Skeletal muscle cell (primary cell): ENCODE measurements around the gene FEM1C.

ENCODE experiments used
- DNase-seq: peaks from one replicate; pipeline ENCODE4 v3.0.0-alpha.2; 2010; ENCODE audit warnings: low read depth
- H3K4me3 ChIP-seq: 2 replicates; pipeline ENCODE4 v1.5.1; 2011; ENCODE audit warnings: low read depth, mild to moderate bottlenecking, control low read depth, low read length, moderate library complexity

The FEM1C gene

GRCh38 chr5:115530426-115530825 is 14.1 kb downstream of the FEM1C start:
- no peak overlapping the region for H3K4me3 ChIP-seq
- DNase-seq, result no peak

GRCh38 chr5:115526604-115527003 is 18.0 kb downstream of the FEM1C start:
- H3K4me3 ChIP-seq, result no peak overlapping the region
- DNase-seq, result no peak

GRCh38 chr5:115524199-115524847 is 20.3 kb downstream of the FEM1C start:
- DNase-seq, result no peak
- no peak overlapping the region for H3K4me3 ChIP-seq

DNA sequence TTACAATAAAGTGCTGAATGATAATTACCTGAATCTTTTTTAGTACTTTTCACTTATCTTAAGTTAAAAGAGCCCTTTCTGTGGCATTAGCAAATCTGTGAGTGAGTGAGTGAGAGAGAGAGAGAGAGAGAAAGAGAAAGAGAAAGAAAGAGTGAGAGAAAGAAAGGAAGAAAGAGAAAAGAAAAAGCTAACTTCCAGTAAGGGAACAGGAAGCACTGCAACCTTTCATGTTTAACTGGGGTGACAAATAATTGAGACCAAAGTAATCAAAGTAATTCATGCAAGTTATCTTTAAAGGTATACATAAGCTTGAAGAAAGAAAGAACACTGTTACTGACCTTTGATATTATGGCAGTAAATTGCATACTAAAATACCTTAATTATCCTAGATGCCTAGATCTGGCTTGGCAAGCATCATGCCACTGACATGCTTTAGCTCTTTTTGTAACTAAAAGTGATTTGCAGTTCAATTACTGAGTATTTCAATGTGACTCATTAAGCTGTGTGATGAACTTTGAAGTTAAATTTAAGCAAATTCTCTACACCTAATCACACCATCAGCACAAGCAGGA is 21.7 kb downstream of the FEM1C start:
- H3K4me3 ChIP-seq, result no peak overlapping the region
- DNase-seq, result no peak

GRCh38 chr5:115520191-115520590 is 24.4 kb downstream of the FEM1C start:
- no peak for DNase-seq
- H3K4me3 ChIP-seq, result no peak overlapping the region

- DNase-seq, result no peak
- no peak overlapping the region for H3K4me3 ChIP-seq
These were observed 28.2 kb downstream of the FEM1C start for GRCh38 chr5:115516372-115516771.

GRCh38 chr5:115514220-115514619 is 30.4 kb downstream of the FEM1C start:
- no peak for DNase-seq
- no peak overlapping the region for H3K4me3 ChIP-seq

- H3K4me3 ChIP-seq, result no peak overlapping the region
- DNase-seq, result no peak
These were observed 32.9 kb downstream of the FEM1C start for GRCh38 chr5:115511632-115512031.

- DNase-seq, result no peak
These were observed 34.4 kb downstream of the FEM1C start for GRCh38 chr5:115510145-115510645.

DNA sequence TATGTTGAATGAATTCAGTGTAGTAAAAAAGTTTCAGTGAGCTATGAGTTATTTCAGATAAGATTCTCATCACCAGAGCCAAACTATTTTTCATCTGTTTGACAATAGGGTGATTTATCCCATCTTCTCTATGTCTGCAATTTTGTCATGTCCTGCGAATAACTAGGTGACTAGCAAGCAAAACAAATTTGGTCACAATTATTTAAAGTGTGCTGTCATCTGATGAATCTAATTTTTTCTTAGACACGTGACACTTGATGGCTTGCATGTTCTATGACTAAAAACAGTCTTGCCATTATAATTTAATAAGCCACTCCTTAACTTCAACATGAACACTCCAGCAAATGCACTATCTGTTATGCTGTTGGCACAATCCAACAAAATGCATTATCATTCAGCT is 35.0 kb downstream of the FEM1C start:
- DNase-seq, result no peak
- no peak overlapping the region for H3K4me3 ChIP-seq

More at GRCh38 chr5:115510145-115510645, 34.4 kb downstream of the FEM1C start:
- H3K4me3 ChIP-seq, result no peak overlapping the region

DNA sequence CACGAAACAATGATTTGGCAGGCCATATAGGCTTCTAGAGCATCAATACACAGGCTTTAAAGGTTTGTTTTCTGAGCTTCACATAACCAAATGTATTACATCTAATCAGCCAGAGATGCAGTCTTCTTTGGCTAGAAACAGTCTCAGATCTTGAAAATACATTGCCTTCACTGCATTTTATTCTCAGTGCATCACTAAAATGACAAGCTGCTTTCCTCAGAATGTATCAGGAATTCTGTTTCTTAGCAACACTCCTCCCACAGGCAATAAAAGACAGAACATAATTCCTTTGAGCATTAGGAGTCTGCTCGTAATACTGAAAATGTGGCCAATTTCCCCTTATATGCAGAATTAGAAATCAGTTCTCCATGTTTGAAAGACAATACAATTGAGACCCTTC is 36.9 kb downstream of the FEM1C start:
- no peak overlapping the region for H3K4me3 ChIP-seq
- peak; percentile 25 for DNase-seq

DNA sequence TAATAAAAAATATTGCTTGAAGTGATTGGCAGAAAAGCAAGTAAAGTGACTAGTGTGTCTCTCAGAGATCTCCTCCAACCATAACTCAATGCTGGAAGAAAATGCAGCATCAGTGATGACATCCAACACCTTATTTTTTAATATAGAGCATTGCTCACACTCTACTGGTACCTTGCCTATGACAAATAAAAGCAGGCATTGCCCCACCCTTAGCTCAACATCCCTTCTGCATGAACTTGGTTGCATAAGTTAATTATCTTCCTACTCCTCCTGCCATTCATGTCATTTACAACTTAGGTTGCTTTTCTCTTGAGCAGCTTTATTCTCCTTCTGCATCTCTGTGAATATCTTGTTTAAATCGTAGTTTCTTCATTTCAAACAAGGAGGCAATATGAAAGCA is 41.2 kb downstream of the FEM1C start:
- H3K4me3 ChIP-seq, result no peak overlapping the region
- no peak for DNase-seq

DNA sequence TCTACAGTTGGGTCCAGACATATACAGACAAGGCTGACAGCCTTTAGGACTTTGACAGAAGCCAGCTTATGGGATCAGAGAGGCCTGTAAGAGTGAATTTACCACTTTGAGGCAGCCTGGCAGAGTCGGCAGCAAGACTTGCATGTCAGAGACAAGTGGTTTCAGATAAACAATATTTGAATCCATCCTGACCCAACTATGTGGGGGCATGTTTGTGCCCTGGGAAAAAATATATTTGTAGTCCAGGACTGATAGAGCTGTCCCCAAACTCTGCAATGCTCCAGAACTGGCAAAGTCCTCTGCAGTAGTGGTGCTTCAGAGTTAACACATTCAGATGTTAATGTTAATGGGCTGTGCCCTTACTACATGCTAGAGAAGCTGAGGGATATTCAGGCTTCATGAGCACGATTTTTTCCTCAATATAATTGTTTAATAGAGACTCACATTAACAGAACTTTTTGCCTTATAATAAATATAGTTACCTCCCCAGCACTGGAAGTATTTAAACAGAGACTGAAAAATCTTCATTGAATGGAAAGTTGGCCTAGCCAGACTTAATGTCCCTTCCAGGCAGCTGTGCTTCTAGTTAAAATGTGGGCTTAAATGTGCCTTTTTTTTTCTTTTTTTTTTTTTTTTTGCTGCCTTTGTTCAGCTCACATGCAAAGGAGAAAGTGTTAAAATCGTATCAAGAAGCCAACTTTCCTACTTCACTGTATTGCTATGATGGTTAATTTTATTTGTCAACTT is 42.9 kb downstream of the FEM1C start:
- no peak overlapping the region for H3K4me3 ChIP-seq
- no peak for DNase-seq

GRCh38 chr5:115500225-115500624 is 44.4 kb downstream of the FEM1C start:
- H3K4me3 ChIP-seq, result no peak overlapping the region
- DNase-seq, result no peak

GRCh38 chr5:115496936-115497576 is 47.5 kb downstream of the FEM1C start:
- no peak overlapping the region for H3K4me3 ChIP-seq
- no peak for DNase-seq

DNA sequence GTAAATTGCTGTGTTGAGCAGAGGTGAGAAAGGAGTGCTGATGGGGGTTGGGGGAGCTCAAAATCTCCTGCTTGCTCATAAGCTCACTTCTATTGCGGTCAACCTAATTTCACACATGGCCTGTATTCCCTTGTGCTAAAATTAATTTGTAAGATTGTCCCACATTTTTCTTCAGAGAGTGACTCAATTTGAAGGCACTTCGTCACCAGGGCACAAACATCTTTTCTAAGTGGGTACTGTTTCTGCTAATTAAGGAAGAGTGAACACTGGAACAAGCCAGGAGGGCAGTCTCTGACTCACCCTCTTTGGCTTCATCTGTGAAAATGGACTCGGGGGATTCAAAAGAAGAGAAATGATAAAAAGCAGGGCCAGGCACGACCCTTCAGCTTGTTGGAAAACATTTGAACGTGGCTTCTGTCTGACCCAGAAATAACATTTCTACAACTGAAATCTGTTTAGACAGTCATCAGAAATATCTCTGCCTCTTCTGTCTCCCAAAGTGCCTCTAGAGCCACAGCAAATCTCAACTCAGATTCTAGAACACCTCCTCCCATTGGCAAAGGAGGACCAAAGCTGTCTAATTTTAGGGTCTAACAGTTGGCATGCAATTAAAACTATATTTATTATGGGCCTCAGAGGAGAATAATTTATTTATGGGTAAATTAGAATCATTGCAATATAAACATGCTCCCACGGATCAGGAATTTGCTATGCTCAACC is 49.8 kb downstream of the FEM1C start:
- DNase-seq, result no peak
- no peak overlapping the region for H3K4me3 ChIP-seq

DNA sequence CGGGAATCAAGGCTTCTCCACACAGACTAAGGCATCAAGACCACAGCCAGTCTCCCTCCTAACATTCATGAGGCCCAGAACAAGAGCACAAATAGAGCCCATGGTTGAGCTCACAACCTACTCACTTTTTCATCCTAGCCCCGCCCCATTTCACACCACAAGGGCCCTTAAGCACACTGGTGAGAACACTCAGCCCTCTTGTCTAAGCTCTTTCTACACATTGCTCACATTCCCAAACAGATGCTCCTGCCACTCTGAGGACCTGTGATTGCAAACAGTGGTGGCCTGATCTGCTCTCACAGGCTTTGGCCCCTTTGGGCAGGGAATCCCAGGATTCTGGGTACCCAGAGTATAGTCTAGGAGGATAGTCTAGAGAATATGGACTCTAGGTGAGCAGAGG is 54.0 kb downstream of the FEM1C start:
- DNase-seq, result no peak
- no peak overlapping the region for H3K4me3 ChIP-seq

- no peak for DNase-seq
- H3K4me3 ChIP-seq, result no peak overlapping the region
These were observed 54.8 kb downstream of the FEM1C start for GRCh38 chr5:115489733-115490132.

GRCh38 chr5:115487756-115488155 is 56.8 kb downstream of the FEM1C start:
- DNase-seq, result no peak

GRCh38 chr5:115487168-115487567 is 57.4 kb downstream of the FEM1C start:
- H3K4me3 ChIP-seq, result no peak overlapping the region
- no peak for DNase-seq

More at GRCh38 chr5:115487756-115488155, 56.8 kb downstream of the FEM1C start:
- no peak overlapping the region for H3K4me3 ChIP-seq
